CD4-positive, alpha-beta T cell treated with Interleukin-6 for 4 hours (primary cell): Measurements from ENCODE around the gene LSS.
"Not testable (repeated sequence)": the region's sequence is repeated elsewhere in the genome, so short reads cannot be mapped to it uniquely, and the experiment has no call there.

Experiments
- DNase-seq: peaks from one replicate; pipeline ENCODE4 v3.0.0-alpha.2; 2020; ENCODE audit warnings: mixed read lengths

Gene LSS

GRCh38 chr21:46202592-46203202 is 25.9 kb downstream of the LSS start:
- DNase-seq, result no peak

- DNase-seq, result not testable (repeated sequence)
These were observed 27.4 kb downstream of the LSS start for GRCh38 chr21:46200877-46201803.

- DNase-seq, result no peak
These were observed 28.9 kb downstream of the LSS start for GRCh38 chr21:46199436-46200373.

- DNase-seq, result no peak
These were observed 31.8 kb downstream of the LSS start for GRCh38 chr21:46196733-46197132.

- DNase-seq, result no peak
These were observed 32.9 kb downstream of the LSS start for GRCh38 chr21:46195595-46196195.

- DNase-seq, result no peak
These were observed 33.9 kb downstream of the LSS start for GRCh38 chr21:46194374-46195334.

GRCh38 chr21:46193829-46194373 is 34.7 kb downstream of the LSS start:
- no peak for DNase-seq

GRCh38 chr21:46191686-46192575 is 36.6 kb downstream of the LSS start:
- DNase-seq, result no peak

- no peak for DNase-seq
These were observed 37.3 kb downstream of the LSS start for GRCh38 chr21:46191257-46191685.

- no peak for DNase-seq
These were observed 38.0 kb downstream of the LSS start for GRCh38 chr21:46190491-46191131.

GRCh38 chr21:46189959-46190490 is 38.5 kb downstream of the LSS start:
- DNase-seq, result no peak

GRCh38 chr21:46189213-46189958 is 39.2 kb downstream of the LSS start:
- DNase-seq, result no peak

GRCh38 chr21:46188226-46189212 is 40.1 kb downstream of the LSS start:
- DNase-seq, result no peak

GRCh38 chr21:46187814-46188213 is 40.8 kb downstream of the LSS start:
- no peak for DNase-seq

GRCh38 chr21:46187261-46187660 is 41.3 kb downstream of the LSS start:
- no peak for DNase-seq

GRCh38 chr21:46185716-46186115 is 42.9 kb downstream of the LSS start:
- no peak for DNase-seq
